SKM-1 (cell line): ENCODE data around the gene KIAA0319L.
"Not testable (repeated sequence)": the region's sequence is repeated elsewhere in the genome, so short reads cannot be mapped to it uniquely, and the experiment has no call there.

ENCODE experiments used
- DNase-seq: peaks from one replicate; lab custom pipeline; 2025; ENCODE audit not compliant: unreplicated experiment; lab: John Stamatoyannopoulos, UW

KIAA0319L gene

GRCh38 chr1:35499231-35499630 is 58.0 kb downstream of the KIAA0319L start:
- no peak for DNase-seq

- no peak for DNase-seq
These were observed 59.6 kb downstream of the KIAA0319L start for GRCh38 chr1:35497571-35497970.

GRCh38 chr1:35490250-35490649 is 67.0 kb downstream of the KIAA0319L start:
- no peak for DNase-seq

- no peak for DNase-seq
These were observed 68.9 kb downstream of the KIAA0319L start for GRCh38 chr1:35488336-35488735.

GRCh38 chr1:35486858-35487408 is 70.3 kb downstream of the KIAA0319L start:
- DNase-seq: no peak

- DNase-seq: no peak
These were observed 76.0 kb downstream of the KIAA0319L start for GRCh38 chr1:35481229-35481628.

DNA sequence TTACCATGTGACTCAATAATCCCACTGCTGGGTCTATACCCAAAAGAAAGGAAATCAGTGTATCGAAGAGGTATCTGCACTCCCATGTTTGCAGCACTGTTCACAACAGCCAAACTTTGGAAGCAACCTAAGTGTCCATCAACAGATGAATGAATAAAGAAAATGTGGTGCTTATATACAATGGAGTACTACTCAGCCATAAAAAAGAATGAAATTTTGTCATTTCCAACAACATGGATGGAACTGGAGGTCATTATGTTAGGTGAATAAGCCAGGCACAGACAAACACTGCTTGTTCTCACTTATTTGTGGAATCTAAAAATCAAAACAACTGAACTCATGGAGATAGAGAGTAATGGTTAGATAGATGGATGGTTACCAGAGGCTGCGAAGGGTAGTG is 79.3 kb downstream of the KIAA0319L start:
- DNase-seq: no peak

- DNase-seq: no peak
These were observed 81.1 kb downstream of the KIAA0319L start for GRCh38 chr1:35475856-35476674.

DNA sequence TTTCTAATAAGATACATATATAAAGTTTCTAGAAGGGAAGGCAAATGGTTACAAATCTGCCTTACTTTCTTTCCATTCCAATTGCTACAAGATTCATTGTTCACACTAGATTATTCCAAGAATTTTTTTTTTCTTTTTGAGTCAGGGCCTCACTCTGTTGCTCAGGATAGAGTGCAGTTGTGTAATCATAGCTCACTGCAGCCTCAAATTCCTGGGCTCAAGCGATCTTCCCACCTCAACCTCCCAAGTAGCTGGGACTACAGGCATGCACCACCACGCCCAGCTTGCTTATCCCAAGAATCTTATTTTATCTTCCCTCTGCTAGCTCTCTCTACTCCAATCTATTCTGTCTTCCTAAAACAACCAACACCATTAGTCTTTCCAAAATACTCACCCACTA is 81.8 kb downstream of the KIAA0319L start:
- DNase-seq: no peak

DNA sequence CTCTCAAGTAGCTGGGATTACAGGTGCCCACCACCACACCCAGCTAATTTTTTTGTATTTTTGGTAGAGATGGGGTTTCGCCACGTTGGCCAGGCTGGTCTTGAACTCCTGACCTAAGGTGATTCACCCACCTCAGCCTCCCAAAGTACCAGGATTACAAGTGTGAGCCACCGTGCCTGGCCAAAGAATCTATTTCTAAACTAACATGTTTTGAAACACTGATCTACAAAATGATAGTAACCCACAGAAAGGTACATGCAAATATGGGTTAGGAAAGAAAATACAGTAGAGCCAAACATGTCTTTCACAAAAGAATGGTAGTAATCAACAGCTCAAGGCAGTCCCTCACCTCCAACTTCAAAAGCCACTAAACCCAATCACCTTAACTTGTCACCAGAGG is 84.0 kb downstream of the KIAA0319L start:
- not testable (repeated sequence) for DNase-seq

DNA sequence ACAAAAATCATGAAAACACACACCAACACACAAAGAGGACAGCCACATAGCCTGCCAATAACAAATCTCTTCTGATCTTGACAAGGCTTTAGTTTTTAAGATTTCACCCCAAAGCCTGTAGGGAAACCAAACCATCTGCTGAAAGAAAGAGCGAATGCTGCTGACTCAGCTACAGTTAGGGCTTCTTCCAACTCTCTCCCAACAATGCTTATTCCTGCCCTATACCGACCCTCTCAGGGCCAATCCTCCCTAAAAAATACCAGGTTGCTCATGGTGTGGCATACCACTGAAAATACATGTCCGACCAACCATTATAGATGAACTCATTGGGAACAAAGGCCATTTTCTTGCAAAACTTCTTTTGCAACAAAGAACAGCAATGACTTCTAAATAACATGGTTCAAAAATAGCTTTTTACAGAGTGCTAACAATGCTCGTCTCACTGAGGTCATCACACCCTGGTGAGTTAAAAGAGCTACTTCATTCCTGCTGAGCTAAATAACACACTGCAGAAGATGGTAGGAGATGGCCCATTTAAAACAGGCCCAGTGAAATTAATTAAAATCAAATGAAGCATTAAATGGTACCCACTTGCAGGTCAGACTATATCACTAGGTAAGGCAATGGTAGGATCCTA is 86.1 kb downstream of the KIAA0319L start:
- no peak for DNase-seq

DNA sequence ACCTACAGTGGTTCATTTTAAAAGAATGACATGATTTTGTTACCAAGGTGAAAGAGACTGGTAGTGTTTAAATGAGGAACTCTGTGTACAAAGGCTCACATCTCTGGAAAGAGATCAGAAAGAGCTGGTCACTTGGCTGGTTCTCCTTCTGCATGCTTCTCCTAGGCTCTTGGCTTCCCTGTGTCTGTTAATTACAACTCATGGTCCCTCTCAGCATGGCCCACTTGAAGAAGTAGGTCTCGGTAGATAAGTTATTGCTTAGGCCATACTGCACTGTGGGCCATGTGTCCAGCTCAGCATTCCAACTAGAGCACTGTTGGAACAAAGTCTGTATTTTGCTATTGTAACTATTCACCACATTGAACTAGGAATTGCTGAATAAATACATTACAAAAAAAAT is 91.1 kb downstream of the KIAA0319L start:
- DNase-seq: no peak

DNA sequence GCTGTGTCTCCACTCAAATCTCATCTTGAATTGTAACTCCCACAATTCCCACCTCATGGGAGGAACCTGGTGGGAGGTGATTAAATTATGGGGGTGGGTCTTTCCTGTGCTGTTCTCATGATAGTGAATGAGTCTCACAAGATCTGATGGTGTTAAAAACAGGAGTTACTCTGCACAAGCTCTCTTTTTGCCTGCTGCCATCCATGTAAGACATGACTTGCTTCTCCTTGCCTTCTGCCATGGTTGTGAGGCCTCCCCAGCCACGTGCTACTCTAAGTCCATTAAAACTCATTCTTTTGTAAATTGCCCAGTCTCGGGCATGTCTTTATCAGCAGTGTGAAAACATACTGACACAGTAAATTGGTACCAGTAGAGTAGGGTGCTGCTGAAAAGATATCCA is 93.5 kb downstream of the KIAA0319L start:
- not testable (repeated sequence) for DNase-seq

DNA sequence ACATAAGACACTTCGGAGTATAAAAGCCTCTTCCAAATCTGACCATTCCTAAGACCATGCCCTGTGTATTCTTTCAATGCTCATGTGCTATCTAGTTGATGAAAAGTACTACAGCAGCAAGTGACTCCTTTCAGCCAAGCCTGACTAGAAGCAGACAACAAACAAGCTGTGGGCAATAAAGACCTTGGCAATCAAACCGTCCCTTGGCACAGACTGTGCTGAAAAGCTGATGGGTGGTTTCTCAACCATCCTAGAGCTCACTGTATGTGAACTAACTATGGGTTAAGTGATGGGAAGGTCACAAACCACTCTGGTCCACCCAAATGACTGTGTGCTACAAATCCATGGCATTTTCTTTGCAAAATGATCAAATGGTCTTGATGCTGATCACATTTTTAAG is 94.0 kb downstream of the KIAA0319L start:
- DNase-seq: no peak

DNA sequence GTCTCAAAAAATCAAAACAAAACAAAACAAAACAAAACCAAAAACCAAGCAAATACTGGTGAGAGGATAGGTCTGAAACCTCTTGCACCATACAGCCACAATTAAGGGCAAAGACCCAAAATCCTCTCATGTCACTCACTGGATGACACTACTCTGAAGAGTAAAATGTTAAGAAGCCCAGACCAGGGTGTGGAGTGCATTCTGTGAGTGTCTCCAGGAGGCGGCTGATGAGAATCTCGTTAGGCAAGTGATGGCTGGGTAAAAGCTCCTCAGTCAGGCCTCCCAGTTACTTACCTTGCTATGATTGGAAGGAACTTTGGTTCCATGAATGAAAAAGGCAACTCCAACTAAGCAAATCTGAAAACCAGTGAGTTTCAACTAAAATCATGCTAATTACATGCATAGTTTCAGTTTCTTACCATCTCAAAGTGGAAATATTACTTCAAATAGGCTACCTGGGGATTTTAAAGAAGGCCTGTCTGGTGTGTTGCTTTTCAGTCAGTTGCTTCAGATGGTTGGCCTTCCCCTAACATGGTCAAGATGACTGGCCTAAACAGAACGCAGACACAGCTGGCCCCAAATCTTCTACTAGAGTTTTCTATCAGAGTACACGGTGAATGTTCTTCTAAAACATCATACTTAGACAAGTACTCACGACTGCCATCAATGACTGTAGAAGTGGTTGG is 95.1 kb downstream of the KIAA0319L start:
- DNase-seq: no peak

DNA sequence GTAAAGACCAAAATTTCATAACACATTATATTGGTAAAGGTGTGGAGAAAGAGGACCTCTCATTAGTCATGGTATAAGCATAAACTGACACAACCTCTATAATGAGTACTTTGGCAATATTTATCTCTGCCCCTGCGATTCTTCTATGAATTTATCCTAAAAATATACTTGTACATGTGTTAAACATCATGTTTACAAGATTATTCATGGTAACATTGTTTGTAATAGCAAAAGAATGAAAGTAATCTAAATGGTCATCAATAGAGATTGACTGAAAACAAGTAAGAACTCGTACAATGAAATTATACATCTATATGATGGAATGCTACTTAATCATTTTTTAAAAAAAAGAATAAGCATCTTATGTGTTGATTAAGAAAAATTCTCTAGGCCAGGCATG is 96.4 kb downstream of the KIAA0319L start:
- DNase-seq: no peak

DNA sequence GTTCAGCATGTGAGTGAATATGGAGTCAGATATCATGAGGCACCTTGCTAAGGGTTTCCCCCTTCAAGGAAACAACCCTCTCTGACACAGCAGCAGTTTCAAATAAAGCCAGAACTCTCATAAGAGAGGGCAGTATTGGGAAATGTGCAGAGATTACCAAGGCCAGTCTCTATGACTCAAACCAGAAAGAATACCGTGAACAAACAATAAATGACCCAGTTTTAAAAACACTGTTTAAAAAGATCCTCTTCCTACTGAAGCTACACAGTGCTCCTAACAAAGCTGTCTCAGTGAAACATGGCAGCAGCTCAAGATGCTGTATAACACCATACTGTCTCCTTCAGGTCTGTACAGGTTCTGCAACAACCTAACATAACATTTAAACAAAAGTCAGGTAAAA is 102.6 kb downstream of the KIAA0319L start:
- DNase-seq: no peak

- no peak for DNase-seq
These were observed 103.0 kb downstream of the KIAA0319L start for GRCh38 chr1:35454176-35454575.

- no peak for DNase-seq
These were observed 104.2 kb downstream of the KIAA0319L start for GRCh38 chr1:35453031-35453430.

DNA sequence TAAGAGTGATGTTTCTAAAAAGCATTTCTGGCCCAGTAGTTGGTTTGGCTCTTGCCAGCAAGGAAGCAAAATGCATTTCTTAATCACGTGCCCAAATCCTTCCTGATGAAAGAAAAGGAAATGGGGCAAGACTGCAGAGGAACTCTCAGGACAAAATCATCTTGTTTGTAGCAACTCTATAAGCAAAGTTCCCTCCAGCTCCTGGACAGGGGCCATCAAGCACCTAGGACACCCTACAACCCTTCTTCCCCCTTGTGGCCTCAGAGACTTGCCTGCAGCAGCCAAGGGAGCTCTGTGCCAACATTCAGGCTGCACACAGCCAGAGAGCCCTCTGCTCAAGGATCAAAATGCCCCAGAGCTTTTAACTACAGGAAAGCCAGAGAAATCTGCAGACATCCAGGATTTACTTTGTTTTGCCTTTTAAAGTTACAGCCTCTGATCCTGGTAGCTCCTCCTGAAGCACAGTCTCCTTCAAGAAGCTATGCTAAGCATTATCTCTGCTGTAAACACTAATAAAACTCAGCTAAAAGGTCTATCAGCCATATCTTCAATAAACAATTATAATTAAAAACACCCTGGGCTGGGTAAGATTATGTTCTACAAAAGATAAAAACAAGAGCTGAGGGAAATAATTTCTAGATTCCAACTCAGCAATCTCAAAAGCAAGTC is 105.0 kb downstream of the KIAA0319L start:
- peak; percentile 85 for DNase-seq

DNA sequence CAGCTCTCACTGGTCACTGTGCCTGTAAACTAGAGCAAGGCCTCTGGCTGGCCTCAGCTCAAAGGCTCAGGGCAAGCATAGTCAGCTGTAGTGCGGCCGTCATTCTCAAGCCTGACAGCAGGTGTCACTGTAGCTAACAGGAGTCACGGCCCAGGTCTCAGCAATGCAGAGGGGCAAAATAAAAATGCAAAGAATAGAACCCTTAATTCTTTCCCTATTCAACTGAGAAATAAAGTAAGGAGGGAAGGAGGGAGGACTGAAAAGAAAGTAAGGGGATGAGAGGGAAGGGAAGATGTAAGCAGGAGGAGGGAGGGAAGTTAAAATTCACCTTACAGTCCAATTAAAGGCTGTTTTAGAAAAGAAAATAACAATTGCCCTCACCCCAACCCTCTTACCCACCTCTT is 106.1 kb downstream of the KIAA0319L start:
- DNase-seq: no peak
